ENCODE results near the gene ERAP2.

DNA sequence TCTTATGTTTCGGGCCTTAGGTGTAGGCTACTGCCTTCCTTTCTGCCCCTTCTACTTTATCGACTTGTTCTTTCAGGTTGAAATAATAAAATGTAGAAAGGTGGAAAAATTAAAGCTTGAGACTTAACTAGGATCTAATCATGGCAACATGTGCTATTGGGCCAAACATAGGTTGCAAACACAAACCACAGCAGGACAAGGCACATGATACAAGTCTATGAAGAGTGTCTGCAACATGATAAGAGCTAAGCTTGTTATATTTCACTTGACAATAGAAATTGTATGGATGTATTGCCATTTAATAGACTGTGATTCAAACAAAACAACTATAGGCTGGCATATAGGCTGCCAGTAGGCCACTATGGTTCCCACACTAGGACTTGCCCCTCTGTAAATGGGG lies 1.7 kb upstream of the ERAP2 start:
- TF ChIP-seq, protein P1, sequence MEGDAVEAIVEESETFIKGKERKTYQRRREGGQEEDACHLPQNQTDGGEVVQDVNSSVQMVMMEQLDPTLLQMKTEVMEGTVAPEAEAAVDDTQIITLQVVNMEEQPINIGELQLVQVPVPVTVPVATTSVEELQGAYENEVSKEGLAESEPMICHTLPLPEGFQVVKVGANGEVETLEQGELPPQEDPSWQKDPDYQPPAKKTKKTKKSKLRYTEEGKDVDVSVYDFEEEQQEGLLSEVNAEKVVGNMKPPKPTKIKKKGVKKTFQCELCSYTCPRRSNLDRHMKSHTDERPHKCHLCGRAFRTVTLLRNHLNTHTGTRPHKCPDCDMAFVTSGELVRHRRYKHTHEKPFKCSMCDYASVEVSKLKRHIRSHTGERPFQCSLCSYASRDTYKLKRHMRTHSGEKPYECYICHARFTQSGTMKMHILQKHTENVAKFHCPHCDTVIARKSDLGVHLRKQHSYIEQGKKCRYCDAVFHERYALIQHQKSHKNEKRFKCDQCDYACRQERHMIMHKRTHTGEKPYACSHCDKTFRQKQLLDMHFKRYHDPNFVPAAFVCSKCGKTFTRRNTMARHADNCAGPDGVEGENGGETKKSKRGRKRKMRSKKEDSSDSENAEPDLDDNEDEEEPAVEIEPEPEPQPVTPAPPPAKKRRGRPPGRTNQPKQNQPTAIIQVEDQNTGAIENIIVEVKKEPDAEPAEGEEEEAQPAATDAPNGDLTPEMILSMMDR (IDR thresholded peaks at IDR 0.05; ENCODE audit: poor library complexity, severe bottlenecking): no peak
- TF ChIP-seq RAD21 (conservative IDR thresholded peaks at IDR 0.05): no peak
- TF ChIP-seq, protein P2, sequence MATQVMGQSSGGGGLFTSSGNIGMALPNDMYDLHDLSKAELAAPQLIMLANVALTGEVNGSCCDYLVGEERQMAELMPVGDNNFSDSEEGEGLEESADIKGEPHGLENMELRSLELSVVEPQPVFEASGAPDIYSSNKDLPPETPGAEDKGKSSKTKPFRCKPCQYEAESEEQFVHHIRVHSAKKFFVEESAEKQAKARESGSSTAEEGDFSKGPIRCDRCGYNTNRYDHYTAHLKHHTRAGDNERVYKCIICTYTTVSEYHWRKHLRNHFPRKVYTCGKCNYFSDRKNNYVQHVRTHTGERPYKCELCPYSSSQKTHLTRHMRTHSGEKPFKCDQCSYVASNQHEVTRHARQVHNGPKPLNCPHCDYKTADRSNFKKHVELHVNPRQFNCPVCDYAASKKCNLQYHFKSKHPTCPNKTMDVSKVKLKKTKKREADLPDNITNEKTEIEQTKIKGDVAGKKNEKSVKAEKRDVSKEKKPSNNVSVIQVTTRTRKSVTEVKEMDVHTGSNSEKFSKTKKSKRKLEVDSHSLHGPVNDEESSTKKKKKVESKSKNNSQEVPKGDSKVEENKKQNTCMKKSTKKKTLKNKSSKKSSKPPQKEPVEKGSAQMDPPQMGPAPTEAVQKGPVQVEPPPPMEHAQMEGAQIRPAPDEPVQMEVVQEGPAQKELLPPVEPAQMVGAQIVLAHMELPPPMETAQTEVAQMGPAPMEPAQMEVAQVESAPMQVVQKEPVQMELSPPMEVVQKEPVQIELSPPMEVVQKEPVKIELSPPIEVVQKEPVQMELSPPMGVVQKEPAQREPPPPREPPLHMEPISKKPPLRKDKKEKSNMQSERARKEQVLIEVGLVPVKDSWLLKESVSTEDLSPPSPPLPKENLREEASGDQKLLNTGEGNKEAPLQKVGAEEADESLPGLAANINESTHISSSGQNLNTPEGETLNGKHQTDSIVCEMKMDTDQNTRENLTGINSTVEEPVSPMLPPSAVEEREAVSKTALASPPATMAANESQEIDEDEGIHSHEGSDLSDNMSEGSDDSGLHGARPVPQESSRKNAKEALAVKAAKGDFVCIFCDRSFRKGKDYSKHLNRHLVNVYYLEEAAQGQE (IDR thresholded peaks at IDR 0.05; ENCODE audit: borderline replicate concordance): no peak
- no peak for TF ChIP-seq MXI1 (conservative IDR thresholded peaks at IDR 0.05; ENCODE audit: poor library complexity, severe bottlenecking)
- TF ChIP-seq POLR2AphosphoS5 (IDR thresholded peaks at IDR 0.05): no peak
- no peak for TF ChIP-seq SMC3 (conservative IDR thresholded peaks at IDR 0.05; ENCODE audit: poor library complexity)
- TF ChIP-seq EZH2 (IDR thresholded peaks at IDR 0.05; ENCODE audit: borderline replicate concordance, insufficient read depth, low read length, poor library complexity, severe bottlenecking): no peak
